ENCODE results near the gene HNRNPD.
A peak's percentile ranks its signal among the peaks of the same experiment; 100 is the strongest.
"Not testable (repeated sequence)": the region's sequence is repeated elsewhere in the genome, so short reads cannot be mapped to it uniquely, and the experiment has no call there.

HNRNPD gene

GRCh38 chr4:82373816-82374625 lies at the start of gene HNRNPD:
TSS of gene HNRNPD (minus strand) at chr4:82373991. CDS start at chr4:82373678, 313 bp downstream.
- DNase-seq = peak; percentile 97

- no peak for DNase-seq
These were observed 48.8 kb upstream of the HNRNPD start for GRCh38 chr4:82422616-82423015.

- DNase-seq = no peak
These were observed 48.2 kb upstream of the HNRNPD start for GRCh38 chr4:82421796-82422560.

GRCh38 chr4:82419451-82419850 lies 45.7 kb upstream of the HNRNPD start:
- no peak for DNase-seq

GRCh38 chr4:82415922-82416365 lies 42.2 kb upstream of the HNRNPD start:
- no peak for DNase-seq

GRCh38 chr4:82415061-82415460 lies 41.3 kb upstream of the HNRNPD start:
- not testable (repeated sequence) for DNase-seq

GRCh38 chr4:82403725-82404124 lies 29.9 kb upstream of the HNRNPD start:
- no peak for DNase-seq

- DNase-seq = no peak
These were observed 28.5 kb upstream of the HNRNPD start for GRCh38 chr4:82402196-82402775.

GRCh38 chr4:82401600-82401999 lies 27.8 kb upstream of the HNRNPD start:
- no peak for DNase-seq

- DNase-seq = no peak
These were observed 24.5 kb upstream of the HNRNPD start for GRCh38 chr4:82398263-82398662.

GRCh38 chr4:82397527-82397926 lies 23.7 kb upstream of the HNRNPD start:
- DNase-seq = no peak

- DNase-seq = no peak
These were observed 21.1 kb upstream of the HNRNPD start for GRCh38 chr4:82394896-82395295.

- not testable (repeated sequence) for DNase-seq
These were observed 16.3 kb upstream of the HNRNPD start for GRCh38 chr4:82390061-82390460.

GRCh38 chr4:82388405-82388804 lies 14.6 kb upstream of the HNRNPD start:
- DNase-seq = no peak

- not testable (repeated sequence) for DNase-seq
These were observed 12.5 kb upstream of the HNRNPD start for GRCh38 chr4:82386312-82386711.

- no peak for DNase-seq
These were observed 9.0 kb upstream of the HNRNPD start for GRCh38 chr4:82382751-82383150.

- DNase-seq = no peak
These were observed 8.0 kb upstream of the HNRNPD start for GRCh38 chr4:82381661-82382296.

GRCh38 chr4:82381235-82381634 lies 7.4 kb upstream of the HNRNPD start:
- DNase-seq = no peak

GRCh38 chr4:82380831-82381230 lies 7.0 kb upstream of the HNRNPD start:
- DNase-seq = no peak

GRCh38 chr4:82380344-82380743 lies 6.6 kb upstream of the HNRNPD start:
- DNase-seq = no peak

GRCh38 chr4:82376109-82376508 lies 2.3 kb upstream of the HNRNPD start:
- DNase-seq = no peak

- DNase-seq = no peak
These were observed 340 bp downstream of the HNRNPD start for GRCh38 chr4:82373486-82373815.
